HG02943 (cell line): ENCODE results near the gene SLC6A8.
"Not testable (repeated sequence)": the region's sequence is repeated elsewhere in the genome, so short reads cannot be mapped to it uniquely, and the experiment has no call there.

Experiments
- ATAC-seq: cut with Tn5 transposase; IDR thresholded peaks from one replicate; pipeline ENCODE4 v1.9.1; 2021; ENCODE audit warnings: mild to moderate bottlenecking, low read depth, moderate library complexity; ENCODE audit not compliant: unreplicated experiment

SLC6A8 gene

GRCh38 chrX:153670748-153671588 lies 16.8 kb upstream of the SLC6A8 start:
- ATAC-seq = no peak

GRCh38 chrX:153671589-153672530 lies 15.9 kb upstream of the SLC6A8 start:
- ATAC-seq = no peak

DNA sequence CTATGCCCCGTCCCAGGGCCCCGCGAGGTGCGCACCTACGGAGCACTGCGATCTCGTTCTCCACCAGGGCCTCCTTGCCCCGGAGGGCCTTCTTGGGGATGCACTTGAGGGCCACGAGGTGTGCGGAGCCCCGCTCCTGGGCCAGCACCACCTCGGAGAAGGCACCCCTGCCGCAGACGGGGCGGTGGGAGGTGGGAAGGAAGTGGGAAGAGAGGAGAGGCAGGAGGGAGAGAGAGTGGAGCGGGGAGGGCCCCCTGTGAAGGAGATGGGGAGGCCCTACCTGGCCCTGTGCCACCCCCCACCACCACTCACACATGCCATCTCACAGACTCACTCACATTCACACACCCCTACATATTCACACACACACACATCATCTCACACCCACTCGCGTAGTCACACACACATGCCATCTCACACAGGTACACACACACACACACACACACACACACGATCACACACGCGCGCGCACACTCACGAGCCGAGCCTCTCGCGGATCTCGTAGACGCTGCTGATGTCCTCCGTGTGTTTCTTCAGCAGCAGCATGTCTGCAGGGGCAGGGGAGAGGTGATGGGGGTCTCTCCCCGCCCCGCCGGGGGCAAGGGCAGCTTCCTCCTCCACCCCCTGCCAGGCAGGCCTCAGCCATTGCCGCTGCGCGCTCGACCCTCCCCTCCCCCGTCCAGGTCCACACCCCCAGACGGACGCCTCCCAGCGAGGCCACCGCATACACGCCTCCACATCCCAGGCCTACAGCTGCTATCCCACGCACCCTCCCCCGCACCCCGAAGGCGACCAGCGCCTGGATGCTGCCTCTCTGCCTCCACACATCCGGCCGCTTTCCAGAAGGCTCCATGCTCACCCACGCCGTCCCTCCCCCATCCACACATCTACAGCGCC lies 14.9 kb upstream of the SLC6A8 start:
- ATAC-seq = no peak

GRCh38 chrX:153673428-153674218 lies 14.1 kb upstream of the SLC6A8 start, which contains the start of gene PNCK:
Gene PNCK (minus strand): TSS chrX:153673813. CDS start chrX:153673076, 737 bp downstream.
- ATAC-seq = no peak

GRCh38 chrX:153674219-153674851 lies 13.4 kb upstream of the SLC6A8 start:
- no peak for ATAC-seq

GRCh38 chrX:153681175-153681574 lies 6.6 kb upstream of the SLC6A8 start:
- ATAC-seq = no peak

DNA sequence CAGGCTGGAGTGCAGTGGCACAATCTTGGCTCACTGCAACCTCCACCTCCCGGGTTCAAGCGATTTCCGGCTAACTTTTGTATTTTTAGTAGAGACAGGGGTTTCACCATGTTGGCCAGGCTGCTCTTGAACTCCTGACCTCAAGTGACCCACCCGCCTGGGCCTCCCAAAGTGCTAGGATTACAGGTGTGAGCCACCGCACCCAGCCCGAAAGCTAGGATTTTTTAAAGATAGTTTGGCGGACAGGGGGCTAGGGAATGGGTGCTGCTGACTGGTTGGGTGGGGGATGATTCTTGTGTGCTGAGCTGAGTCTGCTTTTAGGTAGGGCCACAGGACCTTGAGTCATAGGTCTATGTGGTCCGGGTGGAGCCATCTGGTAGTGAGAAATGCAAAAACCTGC lies 4.2 kb upstream of the SLC6A8 start:
- not testable (repeated sequence) for ATAC-seq

DNA sequence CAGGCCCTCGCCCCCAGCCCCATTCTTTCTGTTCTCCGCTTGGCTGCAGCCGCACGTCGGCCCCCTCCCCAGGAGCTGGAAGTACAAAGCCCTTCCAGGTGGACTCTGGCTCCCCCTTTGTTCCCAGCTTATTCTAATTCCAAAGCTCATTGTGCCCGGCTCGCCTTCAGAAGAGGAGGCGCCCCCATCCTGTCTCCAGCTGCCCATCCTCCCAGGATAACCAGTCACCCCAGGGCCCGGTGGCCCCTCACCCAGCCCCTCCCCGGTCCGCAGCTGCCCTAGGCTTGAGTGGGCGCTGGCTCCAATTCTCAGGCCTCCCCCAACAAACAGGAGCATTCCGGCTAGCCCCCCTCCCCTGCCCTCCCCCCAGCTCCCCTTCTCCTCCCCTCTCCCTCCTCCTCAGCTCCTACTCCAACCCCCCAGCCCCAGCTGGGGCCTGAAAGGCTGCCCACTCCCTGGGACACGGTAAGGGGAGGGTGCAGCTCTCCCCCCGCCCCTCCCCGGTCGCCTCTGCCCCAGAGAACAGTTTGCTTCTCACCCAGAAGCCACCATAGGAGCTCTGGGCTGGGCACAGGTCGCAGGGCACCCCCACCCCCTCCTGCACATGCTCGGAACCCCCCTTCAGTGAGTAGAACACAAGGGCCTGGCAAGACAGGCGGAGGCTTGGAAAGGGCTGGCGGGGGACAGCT lies 3.1 kb upstream of the SLC6A8 start:
- ATAC-seq = no peak

DNA sequence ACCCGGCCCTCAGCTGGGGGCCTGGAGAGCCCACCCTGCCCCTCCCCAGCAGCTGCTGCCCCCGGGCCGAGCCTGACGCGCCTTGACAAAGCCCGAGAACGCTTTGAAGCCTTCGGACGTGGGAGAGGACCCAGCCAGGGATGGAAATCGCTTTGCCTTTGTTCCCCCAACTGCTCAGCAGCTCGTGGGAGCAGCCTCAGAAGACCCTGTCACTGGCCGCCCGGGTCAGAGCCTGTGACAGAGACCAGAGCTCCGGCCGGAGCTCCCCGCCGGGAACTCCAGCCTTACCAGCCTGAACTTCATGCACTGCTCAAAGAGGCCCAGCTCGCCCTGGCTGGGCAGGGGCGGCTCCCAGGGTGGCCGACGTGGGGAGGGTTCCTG lies 2.6 kb upstream of the SLC6A8 start:
- ATAC-seq = no peak

GRCh38 chrX:153685751-153686696 lies 1.7 kb upstream of the SLC6A8 start:
- ATAC-seq = no peak

DNA sequence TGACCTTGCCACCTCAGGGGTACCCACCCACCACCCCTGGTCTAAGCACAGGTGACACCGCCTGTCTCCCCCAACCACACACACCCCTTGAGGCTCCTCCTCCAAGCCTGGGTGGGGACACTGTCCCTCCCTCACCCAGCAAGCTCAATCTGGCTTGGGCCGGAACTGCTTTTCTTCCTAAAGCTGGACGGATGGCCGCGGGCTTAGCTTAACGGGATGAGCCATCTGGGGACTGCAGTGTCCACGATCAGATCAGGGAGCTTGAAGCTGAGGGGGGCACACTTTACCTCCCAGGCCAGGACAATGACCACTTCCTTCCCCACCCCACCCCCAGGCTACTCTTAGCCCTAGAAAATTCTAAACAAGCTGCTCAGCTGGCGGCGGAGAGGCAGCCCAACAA lies 1.0 kb upstream of the SLC6A8 start:
- no peak for ATAC-seq

DNA sequence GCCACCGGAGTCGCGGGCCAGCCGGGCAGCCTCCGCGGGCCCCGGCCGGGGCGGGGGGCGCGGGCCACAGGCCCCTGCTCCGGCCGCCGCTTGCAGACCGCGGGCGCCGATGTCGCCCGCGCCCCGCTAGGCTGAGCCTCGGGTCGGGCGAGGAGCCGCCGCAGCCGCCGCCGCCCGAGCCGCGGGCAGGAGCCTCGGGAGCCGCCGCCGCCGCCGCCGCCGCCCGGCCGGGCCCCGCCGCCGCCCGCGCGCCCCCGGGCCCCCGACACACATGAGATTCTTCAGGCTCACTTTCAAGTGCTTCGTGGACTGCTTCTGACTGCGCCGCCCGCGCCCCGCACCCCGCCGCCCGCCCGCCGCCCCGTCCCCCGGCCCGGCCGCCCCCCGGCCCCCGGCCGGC lies 345 bp downstream of the SLC6A8 start:
- ATAC-seq = no peak

DNA sequence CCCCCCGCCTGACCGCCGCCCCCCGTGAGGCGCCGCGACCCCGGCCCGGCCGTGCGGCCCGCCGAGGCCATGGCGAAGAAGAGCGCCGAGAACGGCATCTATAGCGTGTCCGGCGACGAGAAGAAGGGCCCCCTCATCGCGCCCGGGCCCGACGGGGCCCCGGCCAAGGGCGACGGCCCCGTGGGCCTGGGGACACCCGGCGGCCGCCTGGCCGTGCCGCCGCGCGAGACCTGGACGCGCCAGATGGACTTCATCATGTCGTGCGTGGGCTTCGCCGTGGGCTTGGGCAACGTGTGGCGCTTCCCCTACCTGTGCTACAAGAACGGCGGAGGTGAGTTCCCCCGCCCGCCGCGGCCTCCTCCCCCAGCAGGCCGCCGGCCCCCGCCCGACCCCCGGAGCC lies 780 bp downstream of the SLC6A8 start:
- no peak for ATAC-seq

DNA sequence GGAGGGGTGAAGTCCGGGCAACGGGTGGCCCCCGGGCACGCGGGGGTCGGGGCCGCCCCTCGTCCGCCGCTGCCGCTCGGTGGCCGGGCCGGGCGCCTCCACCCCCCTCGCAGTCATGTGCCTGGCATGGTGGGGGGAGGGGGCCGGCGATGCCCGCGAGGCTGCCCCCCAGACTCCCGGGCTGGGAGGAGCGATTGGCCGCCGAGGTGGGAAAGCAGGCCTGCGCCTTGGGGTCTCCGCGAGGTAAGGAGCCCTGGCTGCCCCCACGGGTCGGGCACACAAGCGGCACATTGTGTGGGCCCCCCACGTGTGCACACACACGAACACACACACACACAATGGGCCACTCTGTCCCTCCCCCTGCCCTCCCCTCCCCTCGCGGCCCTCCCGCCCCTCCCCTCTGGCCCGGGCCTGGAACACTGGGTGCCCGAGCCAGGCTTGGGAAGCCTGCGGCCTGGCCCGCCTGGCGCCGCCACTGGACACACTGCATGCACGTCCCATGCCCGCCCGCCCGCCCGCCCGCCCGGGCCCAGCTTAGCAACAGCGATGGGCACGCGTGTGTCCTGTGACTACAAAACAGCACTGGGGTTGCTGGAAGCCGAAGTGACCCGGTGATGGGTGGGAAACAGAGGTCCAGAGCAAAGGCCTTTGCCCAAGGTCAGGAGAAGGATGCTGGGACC lies 1.3 kb downstream of the SLC6A8 start:
- no peak for ATAC-seq

DNA sequence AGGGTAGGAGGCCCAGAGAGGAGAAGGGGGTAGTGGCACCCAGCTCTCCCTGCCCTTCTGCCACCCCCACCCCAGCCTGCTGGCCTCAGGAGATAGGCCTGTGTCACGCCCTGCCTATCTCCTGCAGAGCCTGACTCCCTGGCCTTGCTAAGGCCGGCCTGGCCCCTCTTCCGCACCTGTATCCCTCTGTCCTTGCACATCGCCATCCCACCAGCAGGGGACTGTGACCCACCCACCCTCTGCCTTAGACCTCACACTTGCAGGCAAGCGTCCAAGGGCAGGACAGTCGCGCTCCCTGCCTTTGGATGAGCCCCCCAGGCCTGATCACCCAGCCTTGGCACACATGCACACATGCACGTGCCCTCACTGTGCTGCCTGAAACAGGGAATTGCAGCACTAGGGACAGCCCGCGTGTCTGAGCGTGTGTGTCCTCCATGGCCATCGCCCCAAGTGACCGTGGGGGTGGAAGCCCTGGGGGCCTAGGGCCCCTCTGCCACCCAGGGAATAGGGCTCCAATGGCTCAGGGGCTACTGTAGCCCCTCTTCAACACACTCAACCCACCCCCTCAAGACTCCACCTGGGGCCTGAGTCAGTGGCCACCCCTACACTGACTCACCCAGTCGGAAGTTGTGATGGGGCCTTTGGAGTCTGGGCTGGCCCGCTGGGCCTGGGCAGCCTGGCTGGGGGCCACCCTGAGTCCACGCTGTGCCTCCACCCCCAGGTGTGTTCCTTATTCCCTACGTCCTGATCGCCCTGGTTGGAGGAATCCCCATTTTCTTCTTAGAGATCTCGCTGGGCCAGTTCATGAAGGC lies 2.1 kb downstream of the SLC6A8 start:
- ATAC-seq = no peak

DNA sequence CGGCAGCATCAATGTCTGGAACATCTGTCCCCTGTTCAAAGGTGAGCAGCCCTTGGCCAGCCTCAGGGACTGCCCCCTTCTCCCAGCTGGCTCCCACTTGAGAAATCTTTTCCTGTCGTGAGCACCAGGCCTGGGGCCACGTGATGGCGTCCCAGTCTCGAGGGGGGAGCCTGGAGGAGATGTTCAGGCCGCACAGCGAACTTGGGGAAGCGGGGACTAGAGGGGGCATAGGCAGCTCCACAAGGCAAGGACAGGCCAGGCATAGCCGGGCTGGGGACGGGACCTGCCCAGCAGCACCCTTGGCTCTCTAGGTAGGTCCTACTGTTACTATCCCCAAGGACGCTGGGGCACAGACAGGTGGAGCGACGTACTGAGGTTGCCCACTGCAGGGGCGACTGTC lies 2.7 kb downstream of the SLC6A8 start:
- ATAC-seq = no peak
